ENCODE data around the gene GIT2.
"Not testable (repeated sequence)": the region's sequence is repeated elsewhere in the genome, so short reads cannot be mapped to it uniquely, and the experiment has no call there.

Gene GIT2

GRCh38 chr12:109891731-109892130, 104.4 kb downstream of the GIT2 start:
- not testable (repeated sequence) for DNase-seq (ENCODE audit: low spot score)

DNA sequence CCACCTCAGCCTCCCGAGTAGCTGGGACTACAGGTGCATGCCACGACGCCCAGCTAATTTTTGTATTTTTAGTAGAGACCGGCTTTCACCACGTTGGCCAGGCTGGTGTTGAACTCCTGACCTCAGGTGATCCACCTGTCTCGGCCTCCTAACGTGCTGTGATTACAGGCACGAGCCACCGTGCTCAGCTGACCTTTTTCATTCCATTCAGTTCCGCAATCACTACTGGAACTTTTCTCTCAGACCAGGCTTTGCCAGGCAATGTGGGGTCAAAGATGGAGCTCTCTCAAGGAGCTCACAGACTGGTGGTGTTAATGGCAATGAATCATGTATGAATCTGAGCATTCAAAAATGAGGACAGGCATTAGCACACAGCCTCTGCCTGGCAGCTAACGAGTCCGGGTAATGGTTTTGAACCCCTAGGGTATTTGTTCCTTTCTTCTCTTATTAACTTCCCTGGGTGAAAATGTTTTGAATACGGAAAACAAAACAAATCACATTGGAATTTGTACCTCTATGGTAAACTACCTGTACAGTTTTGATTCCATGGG, 105.5 kb downstream of the GIT2 start:
- DNase-seq (ENCODE audit: low spot score), result no peak

DNA sequence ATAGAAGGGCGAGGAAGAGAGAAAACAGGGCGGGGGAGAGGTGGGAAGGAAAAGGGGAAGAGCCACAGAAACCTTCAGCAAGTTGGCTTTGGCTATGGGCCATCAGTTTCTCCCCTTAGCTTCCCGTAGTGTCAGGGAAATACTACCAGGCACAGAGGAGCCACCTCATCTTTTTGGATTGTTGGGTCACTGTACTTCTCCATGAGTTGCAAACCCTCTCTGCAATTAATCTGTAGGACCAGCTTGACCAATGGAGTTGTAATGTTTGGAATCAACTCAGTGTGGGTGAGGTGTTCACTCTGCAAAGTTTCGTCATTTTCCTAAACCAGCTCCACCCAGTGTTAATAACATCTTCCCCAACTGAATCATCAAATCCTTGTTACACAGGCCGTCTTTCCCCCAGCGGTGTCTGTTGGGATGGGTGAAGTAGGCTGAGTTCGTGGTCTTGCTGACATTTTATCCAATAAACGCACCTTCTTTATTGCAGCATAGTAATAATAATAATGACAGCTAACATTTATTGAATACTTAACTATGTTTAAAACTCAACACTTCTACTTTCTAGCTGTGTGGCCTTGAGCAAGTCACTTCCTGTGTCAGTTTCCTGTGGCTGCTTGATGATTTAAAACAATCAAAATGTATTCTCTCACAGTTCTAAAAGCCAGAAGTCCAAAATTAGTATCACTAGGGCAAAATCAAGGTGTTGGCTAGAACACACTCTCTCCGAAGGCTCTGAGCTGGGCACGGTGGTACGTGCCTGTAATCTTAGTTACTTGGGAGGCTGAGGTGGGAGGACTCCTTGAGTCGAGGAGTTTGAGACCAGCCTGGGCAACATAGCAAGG, 107.8 kb downstream of the GIT2 start:
- no peak for DNase-seq (ENCODE audit: low spot score)

DNA sequence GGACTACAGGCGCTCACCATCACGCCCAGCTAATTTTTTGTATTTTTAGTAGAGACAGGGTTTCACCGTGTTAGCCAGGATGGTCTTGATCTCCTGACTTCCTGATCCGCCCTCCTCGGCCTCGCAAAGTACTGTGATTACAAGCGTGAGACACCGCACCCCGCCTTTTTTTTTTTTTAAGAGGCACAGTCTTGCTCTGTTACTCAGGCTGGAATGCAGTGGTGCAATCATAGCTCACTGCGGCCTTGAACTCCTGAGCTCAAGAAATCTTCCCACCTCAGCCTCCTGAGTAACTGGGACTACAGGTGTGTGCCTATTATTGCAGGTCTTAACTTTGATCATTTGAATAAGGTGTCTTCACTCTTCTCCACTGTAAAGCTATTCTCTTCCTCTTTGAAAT, 110.6 kb downstream of the GIT2 start:
- no peak for DNase-seq (ENCODE audit: low spot score)

DNA sequence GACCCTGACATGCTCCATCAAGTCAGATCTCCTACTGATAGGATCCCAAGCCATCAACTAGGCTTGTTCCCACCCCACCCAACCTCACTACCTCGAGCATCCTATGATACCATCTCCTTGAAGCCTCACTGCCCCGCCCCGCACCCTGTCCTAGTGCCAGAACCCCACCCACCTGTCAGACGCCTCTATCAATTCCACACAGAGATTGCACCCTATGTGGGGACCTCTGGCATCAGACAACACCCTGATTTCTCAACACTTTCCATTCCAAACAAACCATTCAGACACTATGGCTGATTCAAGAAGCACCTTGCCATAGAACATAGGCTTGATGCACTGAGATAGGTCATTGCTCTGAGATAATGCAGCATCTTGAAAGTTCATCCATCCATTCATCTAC, 112.7 kb downstream of the GIT2 start:
- DNase-seq (ENCODE audit: low spot score), result no peak

DNA sequence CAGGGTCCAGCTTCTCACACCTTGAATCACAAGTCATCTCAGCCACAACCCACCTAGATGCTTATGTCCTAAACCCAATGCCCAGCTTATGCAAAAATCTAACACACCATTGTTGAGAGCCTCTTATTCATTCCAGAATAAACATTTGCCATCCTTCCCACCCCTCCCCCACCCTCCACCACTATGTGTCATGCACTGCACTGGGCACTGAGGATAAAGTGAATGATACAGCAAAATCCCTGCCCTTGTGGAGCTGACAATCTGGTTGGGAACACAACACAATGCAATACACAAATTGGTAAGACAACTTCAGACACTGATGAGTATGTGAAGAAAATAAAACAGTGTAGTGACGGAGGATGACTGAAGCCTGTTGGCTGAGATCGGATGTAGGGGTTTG, 114.4 kb downstream of the GIT2 start:
- no peak for DNase-seq (ENCODE audit: low spot score)

GRCh38 chr12:109880938-109881337, 115.2 kb downstream of the GIT2 start:
- no peak for DNase-seq (ENCODE audit: low spot score)

DNA sequence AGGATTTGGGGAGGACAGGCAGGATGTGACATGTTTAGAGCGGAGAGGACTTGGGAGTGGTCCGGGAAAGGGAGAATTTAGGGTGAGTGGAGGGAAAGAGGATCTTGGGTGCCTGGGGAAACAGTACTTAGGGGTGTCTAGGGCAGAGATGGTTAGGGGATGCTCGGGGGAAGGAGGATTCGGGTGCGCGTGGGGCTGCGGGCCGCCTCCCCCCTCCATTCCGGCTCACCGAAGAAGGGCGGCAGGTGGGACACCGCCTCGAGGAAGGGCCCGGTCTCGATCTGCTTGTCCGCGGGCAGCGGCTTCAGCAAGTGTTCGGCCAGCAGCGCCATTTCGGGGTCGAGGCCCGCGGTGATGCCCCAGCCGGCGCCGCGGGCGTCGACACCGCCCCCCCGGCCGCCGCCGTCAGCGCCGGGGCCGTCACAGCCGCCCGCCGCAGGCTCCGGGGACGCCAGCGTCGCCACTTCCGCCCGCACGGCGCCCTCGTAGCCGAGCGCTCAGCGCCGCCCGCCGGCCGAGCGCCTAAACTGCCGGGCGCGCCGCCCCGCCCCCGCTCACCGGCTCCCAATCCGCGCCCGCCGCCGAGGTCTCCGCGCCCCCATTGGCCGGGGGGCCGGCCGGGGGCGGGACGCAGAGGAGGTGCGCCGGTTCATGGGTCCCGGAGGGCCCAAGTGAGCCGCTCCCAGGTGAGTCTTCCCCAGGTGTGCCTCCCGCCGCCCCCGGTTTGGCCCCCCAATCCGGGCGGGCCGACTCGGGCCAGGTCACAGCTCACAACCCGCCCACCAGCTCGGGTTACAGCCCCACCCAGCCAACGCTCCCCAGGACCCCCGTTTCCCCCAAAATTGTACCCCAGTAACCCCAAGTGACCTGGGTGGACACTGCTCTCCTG, 115.9 kb downstream of the GIT2 start, which contains the start of gene GLTP:
Gene GLTP, minus strand, starts transcription at position 499 of the 889 bp plus-strand sequence. Its CDS starts 167 bp downstream, at position 332.
- DNase-seq (ENCODE audit: low spot score), result peak; percentile 94

Data from ecto neural progenitor cell (in vitro differentiated cells).